RWPE1 (cell line): ENCODE results near the gene SLC38A8.

Experiments
- CTCF ChIA-PET: fragments of 350-600 bp; sonication (Branson Sonifier 250); formaldehyde crosslinking; extraction: SDS; loops from one replicate; lab custom pipeline; 2021; lab: Yijun Ruan, JAX
- POLR2A ChIA-PET: fragments of 400-600 bp; formaldehyde crosslinking; extraction: SDS; loops from one replicate; lab custom pipeline; 2020; ENCODE audit warnings: antibody characterized with exemption; ENCODE audit not compliant: low non-redundant PET; lab: Yijun Ruan, JAX
- DNase-seq: peaks from one replicate; pipeline ENCODE4 v3.0.0; 2012; ENCODE audit warnings: low spot score
- H3K27ac ChIP-seq: fragments of 450-650 bp; 2 replicates; pipeline ENCODE4 v1.5.1; 2017
- CTCF ChIP-seq: fragments of 450-650 bp; conservative IDR thresholded peaks from 2 replicates; pipeline ENCODE4 v1.5.1; 2017; ENCODE audit warnings: low read depth, mild to moderate bottlenecking

SLC38A8 gene

GRCh38 chr16:84065536-84066132, 23.0 kb upstream of the SLC38A8 start:
- POLR2A ChIA-PET = no interaction called here
- CTCF ChIA-PET = interaction anchor here (0.6 to 1.9 kb wide), 21 partner anchors 9 to 431 kb away, joined by 3 to 11 read pairs (median 3); partner anchors contain the start of gene SLC38A8
- peak; percentile 88 for TF ChIP-seq CTCF
- H3K27ac ChIP-seq = no peak overlapping the region
- DNase-seq = peak; percentile 40

GRCh38 chr16:84063980-84064379, 21.4 kb upstream of the SLC38A8 start:
- TF ChIP-seq CTCF = no peak
- POLR2A ChIA-PET = no interaction called here
- CTCF ChIA-PET = interaction anchor here (0.8 to 1.0 kb wide), 3 partner anchors 16 to 107 kb away, joined by 3 to 4 read pairs (median 4); no protein-coding TSS in a partner anchor
- no peak overlapping the region for H3K27ac ChIP-seq
- no peak for DNase-seq

GRCh38 chr16:84062734-84063640, 20.4 kb upstream of the SLC38A8 start:
- CTCF ChIA-PET = interaction anchor here (0.6 to 1.1 kb wide), 13 partner anchors 9 to 109 kb away, joined by 3 to 10 read pairs (median 3); no protein-coding TSS in a partner anchor
- 0 out of 2 replicates have a peak overlapping the region, but pooled peaks have one; percentile 3 for H3K27ac ChIP-seq
- peak; percentile 84 for TF ChIP-seq CTCF
- peak; percentile 60 for DNase-seq
- POLR2A ChIA-PET = no interaction called here

- no peak for DNase-seq
- CTCF ChIA-PET = interaction anchor here (0.6 kb wide), 1 partner anchor 108 kb away, joined by 6 read pairs; no protein-coding TSS in a partner anchor
- no peak overlapping the region for H3K27ac ChIP-seq
- no peak for TF ChIP-seq CTCF
- POLR2A ChIA-PET = no interaction called here
Observed at GRCh38 chr16:84061236-84061819, 18.7 kb upstream of the SLC38A8 start.

GRCh38 chr16:84059946-84060901, 17.6 kb upstream of the SLC38A8 start:
- no peak for DNase-seq
- no peak overlapping the region for H3K27ac ChIP-seq
- CTCF ChIA-PET = interaction anchor here (0.6 to 1.0 kb wide), 2 partner anchors 103 to 107 kb away, joined by 3 to 6 read pairs; no protein-coding TSS in a partner anchor
- POLR2A ChIA-PET = no interaction called here
- no peak for TF ChIP-seq CTCF
